Mesendoderm (in vitro differentiated cells): ENCODE data around the gene KLF7.

Source experiments
- DNase-seq: peaks from one replicate; pipeline ENCODE4 v3.0.0; 2013
- H2AK5ac ChIP-seq: 2 replicates; pipeline ENCODE4 v1.6.1; 2013; ENCODE audit warnings: low read length, inconsistent platforms
- H2BK120ac ChIP-seq: 2 replicates; pipeline ENCODE4 v1.6.1; 2013; ENCODE audit warnings: low read depth, mild to moderate bottlenecking, low read length, moderate library complexity, mixed read lengths
- H2BK15ac ChIP-seq: replicated peaks from 2 replicates; pipeline ENCODE4 v1.6.1; 2013; ENCODE audit warnings: low read depth, mild to moderate bottlenecking, moderate library complexity
- H2BK5ac ChIP-seq: 2 replicates; pipeline ENCODE4 v1.6.1; 2013; ENCODE audit warnings: low read length, inconsistent platforms
- H3K18ac ChIP-seq: 2 replicates; pipeline ENCODE4 v1.6.1; 2013; ENCODE audit warnings: mild to moderate bottlenecking, low read length, mixed read lengths
- H3K23ac ChIP-seq: one replicate; pipeline ENCODE4 v1.6.1; 2013; ENCODE audit warnings: low read length
- H3K27ac ChIP-seq: 2 replicates; pipeline ENCODE4 v1.5.1; 2013; ENCODE audit warnings: low read depth, mild to moderate bottlenecking, inconsistent platforms, low read length, moderate library complexity
- H3K27me3 ChIP-seq: 2 replicates; pipeline ENCODE4 v1.6.1; 2013; ENCODE audit warnings: low read length, control low read depth, mild to moderate bottlenecking, inconsistent platforms; ENCODE audit not compliant: insufficient read depth, poor library complexity
- H3K36me3 ChIP-seq: 2 replicates; pipeline ENCODE4 v1.6.1; 2013; ENCODE audit warnings: low read length, inconsistent platforms; ENCODE audit not compliant: control insufficient read depth, insufficient read depth
- H3K4ac ChIP-seq: one replicate; pipeline ENCODE4 v1.6.1; 2013; ENCODE audit warnings: low read depth, mild to moderate bottlenecking, low read length, moderate library complexity
- H3K4me1 ChIP-seq: 2 replicates; pipeline ENCODE4 v1.6.1; 2013; ENCODE audit warnings: low read depth, low read length, inconsistent platforms; ENCODE audit not compliant: control insufficient read depth
- H3K4me2 ChIP-seq: 2 replicates; pipeline ENCODE4 v1.6.1; 2013; ENCODE audit warnings: low read length
- H3K4me3 ChIP-seq: 2 replicates; pipeline ENCODE4 v1.5.1; 2013; ENCODE audit warnings: mild to moderate bottlenecking, low read length
- H3K56ac ChIP-seq: one replicate; pipeline ENCODE4 v1.6.1; 2013; ENCODE audit warnings: low read length
- H3K79me1 ChIP-seq: 2 replicates; pipeline ENCODE4 v1.6.1; 2013; ENCODE audit warnings: low read length, inconsistent platforms
- H3K79me2 ChIP-seq: 2 replicates; pipeline ENCODE4 v1.6.1; 2013; ENCODE audit warnings: mild to moderate bottlenecking, low read length; ENCODE audit not compliant: control insufficient read depth, insufficient read depth
- H3K9ac ChIP-seq: 2 replicates; pipeline ENCODE4 v1.6.1; 2013; ENCODE audit warnings: low read length, inconsistent platforms
- H4K5ac ChIP-seq: one replicate; pipeline ENCODE4 v1.6.1; 2013; ENCODE audit warnings: low read length
- H4K8ac ChIP-seq: one replicate; pipeline ENCODE4 v1.6.1; 2013; ENCODE audit warnings: low read depth, mild to moderate bottlenecking, control low read depth, low read length, moderate library complexity
- WGBS: extraction: QIAGEN DNeasy Blood & Tissue Kit; methylation state at CpG from one replicate; pipeline ENCODE4 v1.1.7; 2013; ENCODE audit warnings: low lambda C conversion rate, missing lambda C conversion rate; ENCODE audit not compliant: insufficient coverage; ENCODE audit errors: extremely low coverage; 5-methylcytosine and 5-hydroxymethylcytosine counted together

Gene KLF7

DNA sequence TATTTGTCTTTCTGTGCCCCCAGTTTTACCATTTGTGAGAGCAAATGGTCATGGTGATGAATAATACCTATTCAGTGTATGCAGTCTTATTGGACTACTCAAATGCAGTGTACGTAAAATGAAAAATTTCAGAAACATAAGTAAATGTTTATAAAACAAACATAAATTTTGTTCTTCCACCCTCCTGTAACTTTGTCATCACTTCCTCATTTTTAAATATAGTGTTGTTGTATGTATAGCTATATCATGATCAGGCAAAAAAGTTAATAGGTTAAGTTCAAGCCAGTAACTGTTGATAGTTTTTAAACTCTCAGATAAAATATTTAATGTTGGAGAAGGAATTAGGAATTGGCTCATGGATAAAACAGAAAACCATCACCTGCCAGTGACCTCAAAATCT is 93.2 kb downstream of the KLF7 start:
- no peak for DNase-seq
- Histone ChIP-seq H4K5ac (no peak overlapping the region), H3K4ac (no peak overlapping the region), H3K56ac (no peak overlapping the region), H2BK15ac (no peak overlapping the region), H3K18ac (no peak overlapping the region), H3K79me2 (no peaks in the 10 kb centered on the region), H3K4me1 (peaks cover 2% of the 10 kb centered on the region), H2AK5ac (no peak overlapping the region), H3K4me2 (no peak overlapping the region), H3K27ac (no peak overlapping the region), H3K27me3 (no peaks in the 10 kb centered on the region), H3K23ac (no peak overlapping the region), H3K4me3 (no peak overlapping the region), H2BK120ac (no peak overlapping the region), H3K79me1 (no peaks in the 10 kb centered on the region), H3K36me3 (no peaks in the 10 kb centered on the region), H3K9ac (no peak overlapping the region), H2BK5ac (no peak overlapping the region), H4K8ac (no peak overlapping the region)
- no CpG with 5 or more reads among the region's 1 CpG for WGBS

- peaks cover 2% of the 10 kb centered on the region for H3K4me1 ChIP-seq
These were observed 93.9 kb downstream of the KLF7 start for GRCh38 chr2:207071820-207072219.

GRCh38 chr2:207067473-207067872 is 98.3 kb downstream of the KLF7 start:
- H3K4ac ChIP-seq, result no peak overlapping the region
- no CpG with 5 or more reads among the region's 5 CpGs for WGBS
- no peaks in the 10 kb centered on the region for H3K79me2 ChIP-seq
- H2BK5ac ChIP-seq, result no peak overlapping the region
- no peaks in the 10 kb centered on the region for H3K4me1 ChIP-seq
- H3K27me3 ChIP-seq, result no peaks in the 10 kb centered on the region
- no peak overlapping the region for H2BK120ac ChIP-seq
- H4K8ac ChIP-seq, result no peak overlapping the region
- H3K9ac ChIP-seq, result no peak overlapping the region
- no peak overlapping the region for H2AK5ac ChIP-seq
- no peak overlapping the region for H2BK15ac ChIP-seq
- no peaks in the 10 kb centered on the region for H3K79me1 ChIP-seq
- no peak overlapping the region for H3K4me2 ChIP-seq
- no peak overlapping the region for H3K4me3 ChIP-seq
- peak; percentile 27 for DNase-seq
- no peak overlapping the region for H3K18ac ChIP-seq
- no peak overlapping the region for H3K23ac ChIP-seq
- no peaks in the 10 kb centered on the region for H3K36me3 ChIP-seq
- no peak overlapping the region for H3K27ac ChIP-seq
- H3K56ac ChIP-seq, result no peak overlapping the region
- no peak overlapping the region for H4K5ac ChIP-seq

More at GRCh38 chr2:207071820-207072219, 93.9 kb downstream of the KLF7 start:
- WGBS, result no CpG with 5 or more reads among the region's 4 CpGs
- Histone ChIP-seq H3K79me1 (no peaks in the 10 kb centered on the region), H2BK5ac (peak overlapping the region; percentile 24), H3K27ac (no peak overlapping the region), H3K36me3 (no peaks in the 10 kb centered on the region), H3K27me3 (no peaks in the 10 kb centered on the region), H3K56ac (no peak overlapping the region), H2AK5ac (no peak overlapping the region), H4K5ac (no peak overlapping the region), H3K9ac (no peak overlapping the region), H3K4me3 (no peak overlapping the region), H3K23ac (no peak overlapping the region), H3K4me2 (no peak overlapping the region), H2BK15ac (no peak overlapping the region), H4K8ac (no peak overlapping the region), H2BK120ac (no peak overlapping the region), H3K79me2 (no peaks in the 10 kb centered on the region), H3K4ac (peak overlapping the region; percentile 76), H3K18ac (no peak overlapping the region)
- no peak for DNase-seq

DNA sequence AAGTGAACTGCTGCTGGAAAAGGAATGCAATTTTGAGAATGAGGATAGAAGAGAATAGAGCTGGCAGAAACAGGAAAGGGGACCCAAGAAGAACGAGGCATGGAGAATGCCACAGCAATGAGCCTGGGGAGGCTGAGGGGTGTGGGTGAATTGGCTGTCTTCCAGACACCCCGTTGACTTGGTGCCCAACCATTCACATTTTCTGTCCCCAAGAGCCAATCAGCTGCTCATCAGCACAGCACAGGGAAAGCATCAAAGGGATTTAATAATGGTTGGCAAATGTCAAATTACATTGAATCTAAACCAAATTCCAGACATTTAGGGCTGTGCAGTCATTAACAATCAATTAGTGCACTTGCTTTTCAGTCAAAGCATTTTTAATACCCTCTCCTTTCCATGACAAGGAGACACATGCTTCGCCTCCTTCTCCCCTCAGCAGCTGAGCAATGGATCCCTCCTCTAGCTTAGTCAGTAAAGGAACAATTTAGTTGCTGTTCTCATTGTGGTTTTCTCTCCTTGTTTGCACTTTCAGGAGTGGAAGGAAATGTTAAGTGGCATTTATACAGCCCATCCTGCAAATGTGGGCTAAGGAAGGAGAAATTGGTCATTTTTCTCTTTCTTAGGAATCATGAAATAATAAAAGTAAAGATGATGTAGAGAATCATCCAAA is 98.8 kb downstream of the KLF7 start:
- Histone ChIP-seq H2BK15ac (no peak overlapping the region), H3K4ac (no peak overlapping the region), H3K4me2 (no peak overlapping the region), H3K27ac (no peak overlapping the region), H3K4me3 (no peak overlapping the region), H2AK5ac (no peak overlapping the region), H3K27me3 (no peaks in the 10 kb centered on the region), H2BK5ac (no peak overlapping the region), H3K18ac (no peak overlapping the region), H3K79me2 (no peaks in the 10 kb centered on the region), H4K5ac (no peak overlapping the region), H3K9ac (no peak overlapping the region), H3K56ac (no peak overlapping the region), H3K79me1 (no peaks in the 10 kb centered on the region), H3K4me1 (no peaks in the 10 kb centered on the region), H3K36me3 (no peaks in the 10 kb centered on the region), H4K8ac (no peak overlapping the region), H3K23ac (no peak overlapping the region), H2BK120ac (no peak overlapping the region)
- DNase-seq, result no peak
- no CpG with 5 or more reads among the region's 3 CpGs for WGBS

DNA sequence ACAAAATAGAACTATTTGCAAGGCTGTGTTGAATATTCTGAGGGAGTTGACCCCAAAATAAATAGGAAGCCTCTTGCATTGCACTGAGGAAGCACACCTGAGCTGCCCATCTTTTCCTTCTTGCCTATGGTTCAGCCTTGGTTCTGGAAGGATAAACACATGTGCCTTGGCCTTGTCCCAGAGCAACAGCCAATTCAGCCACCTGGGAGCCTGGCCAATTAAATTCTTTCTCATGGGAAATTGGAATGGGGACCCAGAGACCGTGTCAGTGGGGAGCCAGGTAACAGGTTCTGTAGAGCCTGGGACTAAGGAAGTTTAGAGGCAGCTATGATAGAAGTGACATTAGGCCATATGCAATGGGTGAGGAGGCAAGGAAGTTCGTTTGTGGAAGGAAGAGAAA is 99.6 kb downstream of the KLF7 start:
- Histone ChIP-seq H3K79me1 (no peaks in the 10 kb centered on the region), H3K4me3 (no peak overlapping the region)

GRCh38 chr2:207064128-207064690 is 101.5 kb downstream of the KLF7 start:
- Histone ChIP-seq H2BK15ac (no peak overlapping the region), H2BK120ac (no peak overlapping the region), H4K8ac (no peak overlapping the region), H3K23ac (no peak overlapping the region), H2BK5ac (no peak overlapping the region), H3K4me1 (no peaks in the 10 kb centered on the region), H2AK5ac (no peak overlapping the region), H3K79me1 (no peaks in the 10 kb centered on the region), H3K18ac (no peak overlapping the region), H3K4ac (no peak overlapping the region), H3K9ac (no peak overlapping the region), H3K4me2 (no peak overlapping the region), H3K56ac (no peak overlapping the region), H3K79me2 (no peaks in the 10 kb centered on the region), H3K4me3 (no peak overlapping the region), H3K27me3 (no peaks in the 10 kb centered on the region), H3K36me3 (no peaks in the 10 kb centered on the region), H4K5ac (no peak overlapping the region), H3K27ac (no peak overlapping the region)
- no peak for DNase-seq
- WGBS, result no CpG with 5 or more reads among the region's 11 CpGs

More for the DNA sequence above, 99.6 kb downstream of the KLF7 start:
- Histone ChIP-seq H4K8ac (no peak overlapping the region), H4K5ac (no peak overlapping the region), H3K36me3 (no peaks in the 10 kb centered on the region), H3K79me2 (no peaks in the 10 kb centered on the region), H3K9ac (no peak overlapping the region), H3K23ac (no peak overlapping the region), H3K27ac (no peak overlapping the region), H3K4me1 (no peaks in the 10 kb centered on the region), H2BK5ac (no peak overlapping the region), H2BK120ac (no peak overlapping the region), H3K4me2 (no peak overlapping the region), H2BK15ac (no peak overlapping the region), H3K18ac (no peak overlapping the region), H2AK5ac (no peak overlapping the region), H3K4ac (no peak overlapping the region), H3K27me3 (no peaks in the 10 kb centered on the region), H3K56ac (no peak overlapping the region)
- no peak for DNase-seq
- no CpG with 5 or more reads among the region's 2 CpGs for WGBS
